ENCODE measurements around the gene ZNF429.
"Not testable (repeated sequence)": the region's sequence is repeated elsewhere in the genome, so short reads cannot be mapped to it uniquely, and the experiment has no call there.

The ZNF429 gene

GRCh38 chr19:21519488-21519887, 14.1 kb downstream of the ZNF429 start:
- no peak for DNase-seq

- no peak for DNase-seq
Observed at GRCh38 chr19:21532904-21533303, 27.5 kb downstream of the ZNF429 start.

GRCh38 chr19:21536741-21537290, 31.4 kb downstream of the ZNF429 start:
- not testable (repeated sequence) for DNase-seq

DNA sequence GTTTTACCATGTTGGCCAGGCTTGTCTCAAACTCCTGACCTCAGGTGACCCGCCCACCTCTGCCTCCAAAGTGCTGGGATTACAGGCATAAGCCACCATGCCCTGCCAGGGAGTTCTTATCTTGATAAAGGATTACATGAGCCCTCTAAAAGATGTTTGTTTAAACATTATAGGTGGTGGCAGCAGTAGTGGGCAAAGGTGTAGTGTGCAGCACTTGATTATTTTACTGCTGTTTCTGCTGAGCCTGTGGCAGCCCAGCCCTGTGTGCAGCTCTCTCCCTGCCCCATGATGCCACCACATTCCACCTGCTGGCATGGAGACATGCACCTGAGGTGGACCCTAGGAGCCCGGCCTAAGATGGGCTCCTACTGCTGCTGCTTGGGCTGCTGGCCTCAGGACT, 54.0 kb downstream of the ZNF429 start:
- DNase-seq = no peak

DNA sequence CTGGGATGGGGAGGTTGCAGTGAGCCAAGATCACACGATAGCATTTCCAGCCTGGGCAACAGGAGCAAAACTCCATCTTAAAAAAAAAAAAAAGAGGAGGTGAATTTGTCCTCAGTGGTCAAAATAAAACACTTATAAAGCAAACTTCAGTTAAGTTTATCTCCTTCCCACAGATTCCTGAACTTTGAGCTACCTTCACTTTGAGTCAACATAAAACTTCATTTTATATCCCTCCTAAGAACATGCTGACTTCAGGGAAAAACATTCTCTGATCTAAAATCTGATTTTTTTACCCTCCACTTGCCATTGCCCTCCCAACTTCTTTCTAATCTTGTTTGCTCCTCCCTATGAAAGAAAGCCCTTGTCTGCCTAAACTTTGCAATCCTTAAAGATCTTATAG, 59.0 kb downstream of the ZNF429 start:
- DNase-seq = no peak

GRCh38 chr19:21566073-21566472, 60.7 kb downstream of the ZNF429 start:
- DNase-seq = peak in 2 of 3 donors; percentile 13 to 25

DNA sequence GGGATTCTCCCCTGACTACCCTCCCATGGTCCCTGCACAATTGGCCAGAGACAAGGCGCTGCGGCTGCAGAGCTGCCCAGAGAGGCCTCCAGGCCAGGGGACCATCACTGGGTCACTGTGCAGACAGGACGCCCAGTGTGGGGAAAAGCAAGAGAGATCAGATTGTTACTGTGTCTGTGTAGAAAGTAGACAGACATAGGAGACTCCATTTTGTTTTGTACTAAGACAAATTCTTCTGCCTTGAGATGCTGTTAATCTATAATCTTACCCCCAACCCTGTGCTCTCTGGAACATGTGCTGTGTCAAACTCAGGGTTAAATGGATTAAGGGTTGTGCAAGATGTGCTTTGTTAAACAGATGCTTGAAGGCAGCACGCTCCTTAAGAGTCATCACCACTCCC, 62.4 kb downstream of the ZNF429 start:
- not testable (repeated sequence) for DNase-seq

GRCh38 chr19:21568816-21569493, 63.6 kb downstream of the ZNF429 start:
- DNase-seq = peak; percentile 89 to 92 (median 91)

GRCh38 chr19:21569494-21569865, 64.1 kb downstream of the ZNF429 start:
- DNase-seq = peak in 2 of 3 donors; percentile 45 to 57

- no peak for DNase-seq
Observed at GRCh38 chr19:21571316-21571715, 65.9 kb downstream of the ZNF429 start.

- DNase-seq = no peak
Observed at GRCh38 chr19:21574607-21575006, 69.2 kb downstream of the ZNF429 start.

DNA sequence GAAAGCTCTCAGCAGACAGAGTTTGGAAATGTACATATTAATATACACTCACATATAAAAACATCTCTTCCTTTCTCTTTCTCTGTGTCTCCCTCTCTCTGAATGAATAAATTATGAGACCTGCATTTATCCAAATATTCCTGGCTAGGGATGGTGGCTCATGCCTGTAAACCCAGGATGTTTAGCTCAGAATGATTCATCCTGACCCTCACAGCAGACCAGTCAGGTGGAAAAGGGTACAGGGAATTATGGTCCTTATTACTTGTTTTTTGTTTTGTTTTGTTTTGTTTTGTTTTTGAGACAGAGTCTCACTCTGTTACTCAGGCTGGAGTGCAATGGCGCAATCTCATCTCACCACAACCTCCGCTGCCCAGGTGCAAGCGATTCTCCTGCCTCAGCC, 71.1 kb downstream of the ZNF429 start:
- DNase-seq = no peak

- DNase-seq = no peak
Observed at GRCh38 chr19:21580101-21580500, 74.7 kb downstream of the ZNF429 start.

DNA sequence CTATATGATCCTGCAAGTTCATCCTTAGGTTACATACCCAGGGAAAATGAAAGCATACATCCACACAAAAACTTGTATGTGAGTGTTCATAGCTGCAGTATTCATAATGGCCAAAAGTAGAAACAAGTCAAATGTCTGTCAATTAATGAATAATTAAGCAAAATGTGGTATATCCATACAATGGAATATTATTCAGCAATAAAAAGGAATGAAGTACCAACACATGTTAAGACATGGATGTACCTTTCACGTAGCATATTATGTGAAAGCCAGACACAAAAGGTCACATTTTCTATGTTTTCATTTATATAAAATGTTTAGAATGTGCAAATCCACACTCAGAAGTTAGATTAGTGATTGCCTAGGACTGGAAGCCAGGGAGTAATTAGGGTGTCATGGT, 75.4 kb downstream of the ZNF429 start:
- DNase-seq = no peak

- DNase-seq = no peak
Observed at GRCh38 chr19:21581646-21582240, 76.3 kb downstream of the ZNF429 start.

GRCh38 chr19:21584537-21584936, 79.1 kb downstream of the ZNF429 start:
- DNase-seq = no peak

- DNase-seq = peak in 2 of 3 donors; percentile 19 to 68
Observed at GRCh38 chr19:21585281-21585890, 80.0 kb downstream of the ZNF429 start.

GRCh38 chr19:21586311-21587116, 81.1 kb downstream of the ZNF429 start:
- peak in 2 of 3 donors; percentile 33 to 37 for DNase-seq

DNA sequence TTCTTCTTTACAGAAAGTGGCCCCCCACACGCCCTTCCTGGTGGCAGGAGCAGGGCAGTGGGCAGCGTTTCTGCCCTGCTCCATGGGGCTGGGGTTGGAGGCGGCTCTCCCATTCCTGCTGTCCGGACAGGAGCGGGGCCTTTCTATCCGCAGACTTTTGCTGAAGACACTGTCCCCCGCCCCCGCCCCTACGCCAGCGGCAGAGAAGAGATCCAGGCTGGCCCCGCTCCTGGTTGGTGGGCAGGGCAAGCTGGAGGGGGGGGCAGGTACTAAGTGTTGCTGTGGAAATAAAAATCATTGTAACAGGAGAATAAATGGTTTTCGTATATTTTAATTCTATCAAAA, 81.7 kb downstream of the ZNF429 start:
- no peak for DNase-seq

- DNase-seq = no peak
Observed at GRCh38 chr19:21587549-21587948, 82.1 kb downstream of the ZNF429 start.

GRCh38 chr19:21588065-21588601, 82.7 kb downstream of the ZNF429 start:
- DNase-seq = no peak

GRCh38 chr19:21590867-21591266, 85.5 kb downstream of the ZNF429 start:
- no peak for DNase-seq

DNA sequence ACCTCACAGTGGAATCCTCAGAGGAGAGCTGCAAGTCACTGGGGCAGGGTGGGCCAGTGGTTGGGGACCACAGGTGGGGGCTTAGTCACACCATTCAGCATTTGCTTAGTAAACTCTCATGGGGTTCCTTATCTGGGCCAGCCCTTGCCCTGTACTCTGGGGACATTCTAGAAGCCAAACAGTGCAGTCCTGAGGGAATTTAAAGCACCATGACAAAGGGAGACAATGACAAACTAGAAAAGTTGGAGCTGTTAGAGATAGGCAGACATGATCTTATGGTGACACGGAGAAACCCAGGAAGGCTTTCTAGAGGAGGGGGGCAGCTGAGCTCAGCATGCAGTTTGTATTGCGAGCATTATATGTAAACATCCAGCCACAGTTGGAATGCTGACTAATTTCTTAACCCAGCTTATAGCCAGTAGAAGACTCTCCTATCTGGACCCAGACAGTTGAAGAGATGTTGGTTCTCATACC, 87.6 kb downstream of the ZNF429 start:
- DNase-seq = no peak
